ENCODE results near the gene PLVAP.

Gene PLVAP

DNA sequence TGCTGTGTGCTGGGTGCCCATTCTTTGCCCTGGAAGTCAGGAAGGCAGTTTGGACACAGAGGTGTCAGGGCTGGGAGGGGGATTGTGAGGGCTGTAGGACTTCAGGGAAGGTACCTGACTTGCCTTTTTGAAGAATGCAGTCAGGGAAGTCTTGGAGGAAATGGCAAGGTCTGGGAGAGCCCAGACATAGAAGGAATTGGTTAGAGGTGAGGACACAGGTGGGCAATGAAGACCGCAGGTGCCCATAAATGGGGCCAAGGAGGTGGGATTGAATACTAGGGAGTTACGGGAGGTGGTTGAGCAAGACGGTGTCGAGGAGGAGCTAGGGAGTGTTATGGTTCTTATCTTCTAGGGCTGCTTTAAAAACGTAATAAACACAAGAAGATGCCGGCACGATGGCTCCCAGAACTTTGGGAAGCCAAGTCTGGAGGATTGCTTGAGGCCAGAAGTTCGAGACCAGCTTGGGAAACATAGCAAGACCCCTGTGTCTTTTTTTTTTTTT is 69.2 kb downstream of the PLVAP start:
- no peak overlapping the region for H3K18ac ChIP-seq (ENCODE audit: low read length)
- no peak overlapping the region for H3K4me3 ChIP-seq (ENCODE audit: low read length)
- H4K8ac ChIP-seq (ENCODE audit: low read depth, low read length), result no peak overlapping the region
- peaks cover 22% of the 10 kb centered on the region for H3K79me2 ChIP-seq (ENCODE audit: control insufficient read depth, insufficient read depth, low read length)
- DNase-seq, result no peak
- peaks cover 6% of the 10 kb centered on the region for H3K4me1 ChIP-seq (ENCODE audit: control insufficient read depth, low read depth, low read length)
- peaks cover 17% of the 10 kb centered on the region for H3K79me1 ChIP-seq (ENCODE audit: low read length)
- no peak overlapping the region for H3K4me2 ChIP-seq (ENCODE audit: low read length)
- H3K9ac ChIP-seq (ENCODE audit: low read length), result no peak overlapping the region
- no peak overlapping the region for H2BK5ac ChIP-seq (ENCODE audit: low read length)
- no peak overlapping the region for H3K27ac ChIP-seq (ENCODE audit: low read depth, low read length)
- no peak overlapping the region for H3K56ac ChIP-seq (ENCODE audit: low read length)
- no CpG with 5 or more reads among the region's 8 CpGs for WGBS (ENCODE audit: extremely low coverage, insufficient coverage, low lambda C conversion rate)
- no peak overlapping the region for H4K5ac ChIP-seq (ENCODE audit: low read length)
- no peaks in the 10 kb centered on the region for H3K27me3 ChIP-seq (ENCODE audit: insufficient read depth, low read length, poor library complexity)
- no peak overlapping the region for H2BK120ac ChIP-seq (ENCODE audit: low read depth, low read length)
- no peak overlapping the region for H2BK15ac ChIP-seq (replicated peaks; ENCODE audit: low read depth)
- H3K23ac ChIP-seq (ENCODE audit: low read length), result no peak overlapping the region
- no peaks in the 10 kb centered on the region for H3K36me3 ChIP-seq (ENCODE audit: control insufficient read depth, insufficient read depth, low read length)
- no peak overlapping the region for H3K4ac ChIP-seq (ENCODE audit: low read depth, low read length)
- H2AK5ac ChIP-seq (ENCODE audit: low read length), result no peak overlapping the region

GRCh38 chr19:17306285-17306714 is 70.8 kb downstream of the PLVAP start:
- no CpG with 5 or more reads among the region's 28 CpGs for WGBS (ENCODE audit: extremely low coverage, insufficient coverage, low lambda C conversion rate)
- peaks cover 6% of the 10 kb centered on the region for H3K4me1 ChIP-seq (ENCODE audit: control insufficient read depth, low read depth, low read length)
- no peak for DNase-seq

GRCh38 chr19:17305517-17306284 is 71.4 kb downstream of the PLVAP start, which contains the start of gene MRPL34:
MRPL34 (plus strand) TSS chr19:17305872; CDS start chr19:17305893, 21 bp downstream.
- Histone ChIP-seq H3K36me3 (ENCODE audit: control insufficient read depth, insufficient read depth, low read length) (no peaks in the 10 kb centered on the region), H2BK5ac (ENCODE audit: low read length) (no peak within 1 kb of the TSS), H3K27me3 (ENCODE audit: insufficient read depth, low read length, poor library complexity) (no peaks in the 10 kb centered on the region), H4K5ac (ENCODE audit: low read length) (no peak within 1 kb of the TSS), H3K4me1 (ENCODE audit: control insufficient read depth, low read depth, low read length) (peaks cover 6% of the 10 kb centered on the region), H3K9ac (ENCODE audit: low read length) (peak within 1 kb of the TSS; percentile 90), H3K79me1 (ENCODE audit: low read length) (peaks cover 8% of the 10 kb centered on the region), H3K79me2 (ENCODE audit: control insufficient read depth, insufficient read depth, low read length) (peaks cover 9% of the 10 kb centered on the region), H3K56ac (ENCODE audit: low read length) (peak within 1 kb of the TSS; percentile 95), H2BK15ac (replicated peaks; ENCODE audit: low read depth) (no peak within 1 kb of the TSS), H3K4me3 (ENCODE audit: low read length) (peak within 1 kb of the TSS; percentile 59), H4K8ac (ENCODE audit: low read depth, low read length) (no peak within 1 kb of the TSS), H3K4me2 (ENCODE audit: low read length) (peak within 1 kb of the TSS; percentile 58), H3K18ac (ENCODE audit: low read length) (peak within 1 kb of the TSS; percentile 70), H3K27ac (ENCODE audit: low read depth, low read length) (peak within 1 kb of the TSS; percentile 76), H3K23ac (ENCODE audit: low read length) (no peak within 1 kb of the TSS), H2BK120ac (ENCODE audit: low read depth, low read length) (no peak within 1 kb of the TSS), H3K4ac (ENCODE audit: low read depth, low read length) (peak within 1 kb of the TSS; percentile 64), H2AK5ac (ENCODE audit: low read length) (peak within 1 kb of the TSS; percentile 40)
- WGBS (ENCODE audit: extremely low coverage, insufficient coverage, low lambda C conversion rate), result no CpG with 5 or more reads among the region's 55 CpGs
- DNase-seq, result peak; percentile 100

More at GRCh38 chr19:17306285-17306714, 70.8 kb downstream of the PLVAP start:
- peak overlapping the region; percentile 64 for H3K4ac ChIP-seq (ENCODE audit: low read depth, low read length)
- H3K27ac ChIP-seq (ENCODE audit: low read depth, low read length), result peak overlapping the region; percentile 76
- peak overlapping the region; percentile 70 for H3K18ac ChIP-seq (ENCODE audit: low read length)
- no peak overlapping the region for H2BK15ac ChIP-seq (replicated peaks; ENCODE audit: low read depth)
- H4K8ac ChIP-seq (ENCODE audit: low read depth, low read length), result no peak overlapping the region
- H3K27me3 ChIP-seq (ENCODE audit: insufficient read depth, low read length, poor library complexity), result no peaks in the 10 kb centered on the region
- no peak overlapping the region for H2AK5ac ChIP-seq (ENCODE audit: low read length)
- peak overlapping the region; percentile 58 for H3K4me2 ChIP-seq (ENCODE audit: low read length)
- H4K5ac ChIP-seq (ENCODE audit: low read length), result no peak overlapping the region
- H3K9ac ChIP-seq (ENCODE audit: low read length), result peak overlapping the region; percentile 90
- no peak overlapping the region for H3K23ac ChIP-seq (ENCODE audit: low read length)
- peaks cover 12% of the 10 kb centered on the region for H3K79me2 ChIP-seq (ENCODE audit: control insufficient read depth, insufficient read depth, low read length)
- peak overlapping the region; percentile 95 for H3K56ac ChIP-seq (ENCODE audit: low read length)
- peak overlapping the region; percentile 59 for H3K4me3 ChIP-seq (ENCODE audit: low read length)
- peaks cover 8% of the 10 kb centered on the region for H3K79me1 ChIP-seq (ENCODE audit: low read length)
- no peak overlapping the region for H2BK120ac ChIP-seq (ENCODE audit: low read depth, low read length)
- H3K36me3 ChIP-seq (ENCODE audit: control insufficient read depth, insufficient read depth, low read length), result no peaks in the 10 kb centered on the region
- H2BK5ac ChIP-seq (ENCODE audit: low read length), result no peak overlapping the region

GRCh38 chr19:17305216-17305516 is 72.0 kb downstream of the PLVAP start:
- Histone ChIP-seq H3K4me1 (ENCODE audit: control insufficient read depth, low read depth, low read length) (peaks cover 4% of the 10 kb centered on the region), H4K8ac (ENCODE audit: low read depth, low read length) (no peak overlapping the region), H3K23ac (ENCODE audit: low read length) (no peak overlapping the region), H2BK120ac (ENCODE audit: low read depth, low read length) (no peak overlapping the region), H4K5ac (ENCODE audit: low read length) (no peak overlapping the region), H3K27me3 (ENCODE audit: insufficient read depth, low read length, poor library complexity) (no peaks in the 10 kb centered on the region), H3K36me3 (ENCODE audit: control insufficient read depth, insufficient read depth, low read length) (no peaks in the 10 kb centered on the region), H2BK15ac (replicated peaks; ENCODE audit: low read depth) (no peak overlapping the region), H3K79me2 (ENCODE audit: control insufficient read depth, insufficient read depth, low read length) (peaks cover 4% of the 10 kb centered on the region), H3K4me3 (ENCODE audit: low read length) (no peak overlapping the region), H3K56ac (ENCODE audit: low read length) (peak overlapping the region; percentile 68), H3K27ac (ENCODE audit: low read depth, low read length) (no peak overlapping the region), H3K79me1 (ENCODE audit: low read length) (peaks cover 2% of the 10 kb centered on the region), H2AK5ac (ENCODE audit: low read length) (no peak overlapping the region), H3K18ac (ENCODE audit: low read length) (no peak overlapping the region), H3K4ac (ENCODE audit: low read depth, low read length) (no peak overlapping the region), H3K9ac (ENCODE audit: low read length) (peak overlapping the region; percentile 55), H2BK5ac (ENCODE audit: low read length) (no peak overlapping the region), H3K4me2 (ENCODE audit: low read length) (peak overlapping the region; percentile 16)
- WGBS (ENCODE audit: extremely low coverage, insufficient coverage, low lambda C conversion rate), result no CpG with 5 or more reads among the region's 7 CpGs
- no peak for DNase-seq

GRCh38 chr19:17304386-17305215 is 72.5 kb downstream of the PLVAP start:
- no peak overlapping the region for H4K8ac ChIP-seq (ENCODE audit: low read depth, low read length)
- no peak overlapping the region for H3K4me2 ChIP-seq (ENCODE audit: low read length)
- no CpG with 5 or more reads among the region's 12 CpGs for WGBS (ENCODE audit: extremely low coverage, insufficient coverage, low lambda C conversion rate)
- H3K4me1 ChIP-seq (ENCODE audit: control insufficient read depth, low read depth, low read length), result peaks cover 4% of the 10 kb centered on the region
- H3K4me3 ChIP-seq (ENCODE audit: low read length), result no peak overlapping the region
- peak overlapping the region; percentile 40 for H2AK5ac ChIP-seq (ENCODE audit: low read length)
- H3K9ac ChIP-seq (ENCODE audit: low read length), result peak overlapping the region; percentile 5
- no peaks in the 10 kb centered on the region for H3K79me2 ChIP-seq (ENCODE audit: control insufficient read depth, insufficient read depth, low read length)
- H2BK120ac ChIP-seq (ENCODE audit: low read depth, low read length), result no peak overlapping the region
- no peak overlapping the region for H4K5ac ChIP-seq (ENCODE audit: low read length)
- H2BK5ac ChIP-seq (ENCODE audit: low read length), result no peak overlapping the region
- no peaks in the 10 kb centered on the region for H3K36me3 ChIP-seq (ENCODE audit: control insufficient read depth, insufficient read depth, low read length)
- H3K27me3 ChIP-seq (ENCODE audit: insufficient read depth, low read length, poor library complexity), result no peaks in the 10 kb centered on the region
- H2BK15ac ChIP-seq (replicated peaks; ENCODE audit: low read depth), result no peak overlapping the region
- no peaks in the 10 kb centered on the region for H3K79me1 ChIP-seq (ENCODE audit: low read length)
- no peak overlapping the region for H3K23ac ChIP-seq (ENCODE audit: low read length)
- no peak for DNase-seq
- no peak overlapping the region for H3K4ac ChIP-seq (ENCODE audit: low read depth, low read length)
- H3K18ac ChIP-seq (ENCODE audit: low read length), result no peak overlapping the region
- no peak overlapping the region for H3K56ac ChIP-seq (ENCODE audit: low read length)
- no peak overlapping the region for H3K27ac ChIP-seq (ENCODE audit: low read depth, low read length)
